Measurements from ENCODE around the gene BCL2.

Gene BCL2

DNA sequence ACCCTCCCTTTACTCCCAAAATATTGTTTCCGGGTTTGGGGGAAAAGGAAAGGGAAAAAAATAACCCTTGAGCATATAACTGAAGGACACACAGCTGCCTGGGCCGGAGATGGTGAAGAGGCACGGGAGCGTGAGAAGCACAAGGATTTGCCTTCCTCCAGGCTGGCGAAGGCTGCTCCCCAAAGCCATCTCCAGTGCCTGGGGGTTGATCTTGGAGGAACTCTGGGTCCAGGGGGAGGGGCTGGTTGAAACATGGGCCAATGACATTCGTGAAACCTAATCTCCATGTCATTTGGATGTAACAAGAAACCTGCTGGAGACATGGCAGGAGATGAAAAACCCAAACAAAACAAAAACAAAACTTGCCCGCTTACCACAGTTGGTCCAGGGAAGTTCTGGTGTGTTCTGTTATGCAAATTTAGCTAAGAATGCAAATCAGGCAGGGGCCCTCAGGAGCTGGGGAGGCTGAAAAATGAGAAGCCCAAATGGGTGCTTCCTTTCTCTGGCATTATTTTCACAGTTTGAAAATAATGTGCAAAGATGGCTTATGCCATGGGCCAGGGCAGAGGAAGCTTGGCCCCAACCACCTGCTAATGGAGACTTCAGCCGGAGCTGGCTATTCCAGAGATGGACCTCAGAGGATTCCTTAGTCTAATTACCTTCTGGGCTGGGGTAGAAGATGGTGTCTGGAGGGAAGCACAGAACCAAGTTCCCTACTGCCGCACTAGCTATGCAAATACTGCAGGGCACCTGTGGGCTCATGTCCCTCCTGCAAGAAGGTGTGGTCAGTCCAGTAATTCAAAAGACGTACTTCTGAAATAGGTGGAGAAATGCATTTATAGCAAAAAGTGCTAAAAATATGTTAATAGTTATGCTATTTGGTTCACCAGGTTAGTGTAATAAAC is 180.9 kb downstream of the BCL2 start:
- peak in 1 of 2 donors; percentile 15 for ATAC-seq

GRCh38 chr18:63137999-63138435 is 181.6 kb downstream of the BCL2 start:
- peak; percentile 77 to 79 for ATAC-seq

DNA sequence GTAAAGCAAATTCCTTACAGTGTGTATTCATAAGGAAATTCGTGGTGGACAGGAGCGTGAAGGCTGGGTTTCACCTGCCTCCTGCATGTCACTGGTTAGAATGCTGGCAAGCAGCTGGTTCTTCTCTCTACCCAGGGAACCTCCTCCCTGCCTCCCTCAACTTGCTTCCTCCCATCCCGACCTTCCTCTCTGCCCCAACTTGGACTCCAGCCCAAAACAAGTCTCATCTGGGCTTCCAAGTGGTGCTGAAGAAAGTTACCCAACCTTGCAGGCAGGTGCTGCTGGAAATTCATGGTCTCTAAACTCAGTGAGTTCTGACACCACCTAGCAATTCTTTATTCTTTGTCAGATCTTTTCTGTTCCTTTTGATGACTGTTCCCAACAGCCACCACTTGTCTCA is 184.5 kb downstream of the BCL2 start:
- ATAC-seq: no peak

GRCh38 chr18:63132819-63133200 is 186.8 kb downstream of the BCL2 start:
- ATAC-seq: no peak

- peak; percentile 15 to 23 for ATAC-seq
Observed at GRCh38 chr18:63131959-63132818, 187.4 kb downstream of the BCL2 start.

DNA sequence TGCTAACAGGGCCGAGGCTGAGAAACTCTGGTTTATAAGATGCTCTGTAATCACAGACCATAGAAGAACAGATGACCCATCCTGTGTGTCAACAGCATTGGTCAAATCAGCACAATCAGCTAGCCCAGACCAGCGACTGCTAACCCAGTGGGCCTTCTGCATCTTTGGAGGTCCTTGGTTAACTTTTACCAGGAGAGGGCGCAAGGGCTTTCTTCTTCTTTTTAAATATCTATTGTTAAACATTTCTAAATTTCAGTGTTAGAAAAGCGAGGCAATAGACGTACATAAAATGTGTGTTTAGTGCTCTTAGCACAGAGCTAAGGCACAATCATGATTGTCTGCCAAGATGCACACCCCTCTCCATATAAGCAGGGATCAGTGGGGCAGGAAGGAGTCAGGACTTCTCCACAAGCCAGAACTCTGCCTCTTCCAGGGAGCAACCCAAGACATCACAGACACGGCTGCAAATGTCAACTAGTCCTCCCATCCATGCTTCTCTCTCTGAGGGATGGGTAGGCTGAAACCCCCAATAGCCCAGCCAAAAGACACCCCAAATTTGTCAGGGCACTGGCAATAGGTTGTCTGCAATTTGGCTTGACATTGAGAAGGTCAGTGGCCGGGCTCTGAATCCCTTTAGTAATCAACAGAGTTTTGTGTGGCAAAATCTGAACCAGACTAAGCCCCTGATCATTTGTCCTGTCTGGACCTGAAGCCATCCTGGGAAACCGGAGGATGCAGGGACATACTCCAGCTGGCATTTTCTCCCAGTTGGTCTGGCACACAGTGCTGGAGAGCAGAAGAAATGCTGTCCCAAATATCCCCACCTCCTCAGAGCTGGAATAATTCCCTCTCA is 188.2 kb downstream of the BCL2 start:
- ATAC-seq: peak; percentile 46 to 54

GRCh38 chr18:63130176-63130575 is 189.4 kb downstream of the BCL2 start:
- ATAC-seq: no peak

DNA sequence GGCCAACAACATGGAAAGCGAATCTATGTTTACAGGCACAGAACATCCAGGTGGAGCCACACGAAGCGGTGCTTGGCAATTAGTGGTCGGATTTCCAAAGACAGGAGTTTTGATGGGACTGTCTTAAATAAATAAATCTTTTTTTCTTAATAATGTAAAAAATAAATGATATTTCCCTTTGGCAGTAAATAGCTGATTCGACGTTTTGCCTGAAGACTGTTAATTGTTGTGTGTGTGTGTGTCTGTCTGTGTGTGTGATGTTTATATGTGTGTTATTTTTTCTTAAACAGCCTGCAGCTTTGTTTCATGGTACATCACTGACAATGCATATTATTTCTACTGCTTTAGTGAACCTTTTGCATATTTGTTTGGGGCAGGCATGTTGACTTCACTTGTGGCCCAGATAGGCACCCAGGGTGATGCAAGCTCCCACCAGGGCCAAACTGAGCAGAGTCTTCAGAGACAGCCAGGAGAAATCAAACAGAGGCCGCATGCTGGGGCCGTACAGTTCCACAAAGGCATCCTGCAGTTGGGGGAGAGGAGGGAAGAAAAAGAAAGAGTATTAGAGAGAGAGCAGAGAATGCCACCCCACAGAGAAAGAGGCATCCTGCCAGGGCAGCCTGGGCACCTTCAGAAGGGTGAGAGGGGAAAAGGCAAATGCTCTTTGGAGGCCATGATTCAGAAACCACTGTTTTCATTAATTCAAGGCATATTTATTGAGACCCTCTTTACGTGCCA is 191.2 kb downstream of the BCL2 start:
- ATAC-seq: no peak

DNA sequence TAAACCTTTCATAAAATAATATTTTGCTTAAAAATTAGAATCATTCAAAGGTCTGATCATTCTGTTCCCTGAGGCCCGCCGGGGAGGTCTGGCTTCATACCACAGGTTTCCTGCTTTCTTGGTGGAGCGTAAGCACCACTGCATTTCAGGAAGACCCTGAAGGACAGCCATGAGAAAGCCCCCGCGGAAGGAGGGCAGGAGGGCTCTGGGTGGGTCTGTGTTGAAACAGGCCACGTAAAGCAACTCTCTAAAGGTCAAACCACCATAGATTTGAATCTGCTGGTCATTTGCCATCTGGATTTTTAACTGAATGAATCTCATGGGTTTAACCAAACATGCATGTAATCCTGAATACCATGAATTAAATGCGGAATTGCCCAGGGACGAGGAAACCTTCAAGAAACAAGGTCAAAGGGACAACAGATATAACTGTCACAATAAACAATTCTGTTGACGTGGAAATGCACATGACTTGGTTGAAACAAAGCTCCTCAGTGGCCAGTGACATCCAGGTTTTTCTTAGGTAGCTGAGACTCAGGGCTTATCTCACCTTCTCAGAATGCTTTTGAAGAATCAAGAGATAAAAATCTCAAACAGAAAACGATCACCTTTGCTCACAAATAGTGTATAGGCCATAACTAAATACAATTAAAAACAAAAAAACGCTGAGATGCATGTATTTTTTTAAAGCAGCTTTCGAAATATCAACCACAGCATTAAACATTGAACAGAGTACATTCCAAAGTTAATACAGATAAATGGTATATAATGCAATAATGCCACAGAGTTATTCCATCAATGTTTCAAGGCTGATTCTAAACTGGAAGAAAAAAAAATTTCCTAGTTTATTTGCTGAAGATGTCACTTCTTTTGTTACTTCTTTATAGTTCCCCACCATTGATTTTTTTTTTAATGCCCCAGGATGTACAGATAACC is 193.2 kb downstream of the BCL2 start:
- no peak for ATAC-seq

- no peak for ATAC-seq
Observed at GRCh38 chr18:63120620-63121019, 198.9 kb downstream of the BCL2 start.

DNA sequence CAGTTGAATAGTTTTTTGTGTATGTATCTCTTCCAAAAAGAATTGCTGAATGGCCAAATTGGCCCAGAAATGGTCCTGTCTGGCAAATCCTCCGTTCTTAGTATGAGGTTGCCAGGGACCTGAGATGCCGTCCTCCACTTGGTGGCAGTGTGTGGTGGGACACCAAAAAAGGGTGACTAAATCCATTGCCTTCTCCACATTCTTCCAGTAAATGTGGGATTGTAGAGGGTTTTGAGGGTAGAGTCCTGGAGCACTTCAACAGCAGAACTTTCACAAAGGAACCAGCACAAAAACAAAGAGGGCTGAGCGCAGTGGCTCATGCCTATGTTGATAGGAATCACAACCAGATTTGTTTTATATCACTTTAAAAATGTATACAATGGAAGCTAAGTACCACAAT is 199.9 kb downstream of the BCL2 start:
- no peak for ATAC-seq

GRCh38 chr18:63113899-63114565 is 205.5 kb downstream of the BCL2 start:
- no peak for ATAC-seq

GRCh38 chr18:63112706-63113105 is 206.9 kb downstream of the BCL2 start:
- ATAC-seq: no peak

GRCh38 chr18:63111671-63112402 is 207.7 kb downstream of the BCL2 start:
- no peak for ATAC-seq

DNA sequence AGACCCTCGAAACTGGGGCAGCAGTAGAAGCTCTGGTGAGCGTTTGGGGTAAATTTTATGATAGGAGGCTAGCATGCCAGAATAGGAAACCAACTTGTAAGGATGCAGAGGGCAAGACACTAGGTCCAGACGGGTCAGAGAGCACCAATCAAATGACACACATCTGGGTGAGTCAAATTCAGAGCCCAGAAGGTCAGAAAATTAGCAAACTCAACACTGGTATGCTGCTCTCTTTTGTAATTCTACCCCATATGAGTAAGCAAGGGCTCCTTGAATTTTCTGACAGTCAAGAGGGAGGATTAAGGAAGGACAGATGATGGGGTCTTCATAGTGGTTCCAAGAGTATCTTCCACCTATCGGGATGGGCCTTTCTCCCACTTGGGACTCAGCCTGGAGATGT is 209.8 kb downstream of the BCL2 start:
- no peak for ATAC-seq

- no peak for ATAC-seq
Observed at GRCh38 chr18:63109022-63109421, 210.5 kb downstream of the BCL2 start.

- ATAC-seq: no peak
Observed at GRCh38 chr18:63107931-63108330, 211.6 kb downstream of the BCL2 start.

- ATAC-seq: peak; percentile 40 to 71
Observed at GRCh38 chr18:63107171-63107845, 212.3 kb downstream of the BCL2 start.

GRCh38 chr18:63106727-63107126 is 212.8 kb downstream of the BCL2 start:
- peak; percentile 41 to 42 for ATAC-seq

Measured in activated CD4-positive, CD25-positive, alpha-beta regulatory T cell treated with anti-CD3 and anti-CD28 coated beads, Interleukin-2, amount 50 U/mL, for 24 hours (primary cell).